ENCODE data around the gene AQP1. TPM values are rescaled to one million over a fixed set of nuclear protein-coding genes. Genes with fewer than 3 reads are reported as not detected.

Gene AQP1
- total and polyA plus RNA-seq, 2 of the 8 experiments (the other 6 are each of a cell fraction or from before 2014, with no cell fraction given), result 0.18 to 0.19 TPM

GRCh38 chr7:30973791-30974604 lies 62.3 kb downstream of the AQP1 start:
- H3K9me3 ChIP-seq (ENCODE audit: insufficient read depth in 2 of 2, low read depth in 1 of 2, low read length in 1 of 2), result no peaks in the 10 kb centered on the region
- no peak overlapping the region for H4K5ac ChIP-seq (ENCODE audit: insufficient read length, low read depth, low read length)
- H4K8ac ChIP-seq (ENCODE audit: extremely low read depth, insufficient read depth, low read length), result no peak overlapping the region
- TF ChIP-seq PHF8 (conservative IDR thresholded peaks at IDR 0.05; ENCODE audit: low read depth, low read length), result no peak
- TF ChIP-seq E2F6 (IDR thresholded peaks at IDR 0.05), result no peak
- TF ChIP-seq KDM5A (IDR thresholded peaks at IDR 0.05; ENCODE audit: low read length), result no peak
- no peak for TF ChIP-seq GABPA (IDR thresholded peaks at IDR 0.05; ENCODE audit: borderline replicate concordance, insufficient read depth, low read length)
- TF ChIP-seq JUN (IDR thresholded peaks at IDR 0.05; ENCODE audit: low read depth, low read length), result no peak
- TF ChIP-seq CHD1 (IDR thresholded peaks at IDR 0.05; ENCODE audit: low read depth, low read length), result no peak
- TF ChIP-seq CHD2 (IDR thresholded peaks at IDR 0.05; ENCODE audit: low read length), result no peak
- TF ChIP-seq KDM1A (IDR thresholded peaks at IDR 0.05; ENCODE audit: borderline replicate concordance, low read length), result no peak
- no peak overlapping the region for H3K9ac ChIP-seq (replicated peaks in 1 of 4; ENCODE audit: extremely low read depth in 1 of 4, low read depth in 3 of 4, low read length in 3 of 4)
- H2AFZ ChIP-seq (ENCODE audit: low read length), result peak overlapping the region; percentile 91; the same call in 1 of the 2 replicates
- CTCF ChIA-PET (ENCODE audit: partially characterized antibody), result interaction anchor here (0.5 to 26.1 kb wide), 43 partner anchors 10 to 1220 kb away, joined by 3 to 309 read pairs (median 4); partner anchors contain the start of genes AQP1, CRHR2 and GHRHR
- H3K18ac ChIP-seq (ENCODE audit: extremely low read depth, low read length), result no peak overlapping the region
- DNase-seq (ENCODE audit: low read depth in 1 of 2, low spot score in 2 of 2) (no peak), FAIRE-seq (no peak)
- H3K4me1 ChIP-seq (replicated peaks in 1 of 4; ENCODE audit: control insufficient read depth in 3 of 4, insufficient read depth in 4 of 4, low read length in 3 of 4), result peaks cover 0 to 7% (median 4%) of the 10 kb centered on the region in 4 experiments; a peak in 4 of 7 replicates
- H4K91ac ChIP-seq (replicated peaks; ENCODE audit: insufficient read length, low read length), result peak overlapping the region; percentile 61
- H3K79me2 ChIP-seq (ENCODE audit: control insufficient read depth in 1 of 2, insufficient read depth in 2 of 2, low read length in 2 of 2), result no peaks in the 10 kb centered on the region
- H3K36me3 ChIP-seq (ENCODE audit: control insufficient read depth in 2 of 4, insufficient read depth in 4 of 4, low read length in 3 of 4), result no peaks in the 10 kb centered on the region
- H2BK20ac ChIP-seq (ENCODE audit: low read length), result no peak overlapping the region
- H3K23me2 ChIP-seq (ENCODE audit: low read depth, low read length), result peaks cover 2% of the 10 kb centered on the region; the same call in 1 of the 2 replicates
- no peaks in the 10 kb centered on the region for H3K79me1 ChIP-seq (ENCODE audit: low read depth, low read length)
- no peak overlapping the region for H2AK5ac ChIP-seq (ENCODE audit: low read depth, low read length)
- WGBS, 2 experiments (ENCODE audit: extremely low coverage in 1 of 2, insufficient coverage in 1 of 2, insufficient read length in 1 of 2, insufficient replicate concordance in 2 of 2, low coverage in 1 of 2, low lambda C conversion rate in 2 of 2, missing lambda C conversion rate in 1 of 2), result 89% methylated on average over 12 of the region's 18 CpGs; no CpG with 5 or more reads in 1 of the 2 experiments
- H2BK12ac ChIP-seq (ENCODE audit: low read depth, low read length), result peak overlapping the region; percentile 75; the same call in 1 of the 2 replicates
- no peak overlapping the region for H3K4me2 ChIP-seq (ENCODE audit: insufficient read depth in 1 of 2, low read depth in 2 of 2, low read length in 2 of 2)
- H2BK120ac ChIP-seq (replicated peaks; ENCODE audit: low read depth, low read length), result peak overlapping the region; percentile 24
- no peak overlapping the region for H3K27ac ChIP-seq (ENCODE audit: low read depth, low read length)
- H3K56ac ChIP-seq (replicated peaks; ENCODE audit: insufficient read length, low read depth, low read length), result no peak overlapping the region
- no peak overlapping the region for H3K23ac ChIP-seq (ENCODE audit: insufficient read length)
- no peak overlapping the region for H3K14ac ChIP-seq (ENCODE audit: insufficient read length)
- H3K4ac ChIP-seq (replicated peaks; ENCODE audit: insufficient read length, low read depth, low read length), result peak overlapping the region; percentile 36
- no peak overlapping the region for H2BK15ac ChIP-seq (ENCODE audit: low read length)
- H3K27me3 ChIP-seq (replicated peaks in 1 of 4; ENCODE audit: control insufficient read depth in 3 of 4, extremely low read depth in 1 of 4, insufficient read depth in 3 of 4, low read length in 3 of 4), result no peaks in the 10 kb centered on the region; a peak in 2 of 7 replicates
- H2BK5ac ChIP-seq (ENCODE audit: low read depth, low read length), result no peak overlapping the region
- no peak overlapping the region for H3K4me3 ChIP-seq (ENCODE audit: extremely low read depth in 1 of 4, insufficient read depth in 2 of 4, low read depth in 3 of 4, low read length in 4 of 4)
- H4K20me1 ChIP-seq (replicated peaks in 1 of 2; ENCODE audit: control insufficient read depth in 1 of 2, insufficient read depth in 2 of 2, low read length in 2 of 2), result no peaks in the 10 kb centered on the region
- POLR2A ChIA-PET (ENCODE audit: partially characterized antibody), result interaction anchor here (1.2 kb wide), 1 partner anchor 35 kb away, joined by 4 read pairs; no protein-coding TSS in a partner anchor
